ENCODE data around the gene TREML1.
"Not testable (repeated sequence)": the region's sequence is repeated elsewhere in the genome, so short reads cannot be mapped to it uniquely, and the experiment has no call there.

Gene TREML1

DNA sequence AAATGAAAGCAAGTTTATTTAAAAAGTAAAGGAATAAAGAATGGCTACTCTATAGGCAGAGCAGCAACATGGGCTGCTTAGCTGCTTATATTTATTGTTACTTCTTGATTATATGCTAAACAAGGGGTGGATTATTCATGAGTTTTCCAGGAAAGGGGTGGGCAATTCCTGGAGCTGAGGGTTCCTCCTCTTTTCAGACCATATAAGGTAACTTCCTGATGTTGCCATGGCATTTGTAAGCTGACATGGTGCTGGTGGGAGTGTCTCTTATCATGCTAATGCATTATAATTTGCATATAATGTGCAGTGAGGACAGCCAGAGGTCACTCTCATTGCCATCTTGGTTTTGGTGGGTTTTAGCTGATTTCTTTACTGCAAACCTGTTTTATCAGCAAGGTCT lies 34.9 kb upstream of the TREML1 start:
- Histone ChIP-seq H3K4me1 (ENCODE audit: control extremely low read depth in 1 of 4, control insufficient read depth in 4 of 4, insufficient read depth in 4 of 4, low read length in 3 of 4) (peaks cover 0 to 14% (median 0%) of the 10 kb centered on the region in 4 experiments), H3K9me3 (ENCODE audit: control extremely low read depth in 1 of 5, control insufficient read depth in 4 of 5, insufficient read depth in 2 of 5, low read depth in 1 of 5, low read length in 4 of 5) (peaks cover 0 to 14% (median 9%) of the 10 kb centered on the region in 5 experiments)
- DNase-seq; H3K27me3 ChIP-seq (replicated peaks in 2 of 5; ENCODE audit: control insufficient read depth in 4 of 5, insufficient read depth in 5 of 5, low read length in 4 of 5); H3K27ac ChIP-seq (ENCODE audit: insufficient read depth in 1 of 2, low read depth in 1 of 2, low read length in 2 of 2, poor library complexity in 1 of 2, severe bottlenecking in 2 of 2); H3K36me3 ChIP-seq (ENCODE audit: control insufficient read depth in 4 of 4, insufficient read depth in 4 of 4, low read length in 3 of 4); H3K4me3 ChIP-seq (ENCODE audit: control insufficient read depth in 1 of 7, extremely low read depth in 1 of 7, insufficient read depth in 4 of 7, low read depth in 2 of 7, low read length in 6 of 7); POLR2A ChIA-PET: not testable (repeated sequence)
- CTCF ChIA-PET = interaction anchor here (0.7 to 3.9 kb wide), 4 partner anchors 12 to 94 kb away, joined by 3 to 19 read pairs (median 7); partner anchors contain the start of gene TREML2

DNA sequence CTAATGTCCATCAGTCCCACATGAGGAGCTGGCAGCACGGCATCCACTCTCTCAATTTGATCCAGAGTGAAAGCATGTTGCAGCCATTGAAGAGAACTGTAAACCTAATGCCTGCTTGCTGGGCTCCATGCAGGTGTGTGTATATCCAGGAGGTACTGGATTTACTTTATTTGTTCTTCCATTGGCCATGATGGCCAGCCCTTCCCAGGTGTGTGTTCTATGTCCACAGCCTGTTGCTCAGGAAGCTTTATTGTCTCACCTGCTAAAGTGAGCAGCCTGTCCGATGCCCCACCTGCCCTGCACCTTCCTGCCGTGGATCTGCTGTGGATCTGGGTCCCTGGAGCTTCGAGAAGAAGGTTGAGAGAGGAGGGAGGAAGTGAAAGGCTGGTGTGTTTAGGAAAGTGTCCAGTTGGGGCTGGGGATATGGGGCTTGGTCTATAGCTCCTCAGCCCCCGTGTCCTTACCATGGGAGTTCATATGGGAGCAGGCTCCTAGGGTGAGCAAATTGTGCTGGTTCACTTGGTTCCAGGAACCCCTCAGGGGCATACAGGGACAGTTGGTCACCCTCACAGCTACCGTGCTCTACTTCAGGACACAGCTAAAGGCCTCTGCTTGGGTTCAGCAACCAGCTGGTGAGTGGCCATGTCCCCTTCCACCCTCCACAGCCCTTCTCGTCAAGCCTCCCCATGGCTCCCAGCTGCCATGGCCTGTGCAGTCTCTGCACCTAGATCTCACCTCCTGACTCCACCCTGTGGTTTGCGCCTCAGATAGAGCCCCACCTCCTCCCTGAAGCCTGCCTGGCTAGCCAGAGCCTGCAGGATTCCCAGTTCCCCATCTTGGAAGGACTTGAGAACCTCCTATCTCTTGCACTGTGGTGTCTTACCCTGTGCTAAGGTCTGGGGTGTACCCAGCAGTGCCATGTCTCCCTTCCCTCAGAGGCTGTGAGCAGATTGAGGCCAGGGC lies 34.1 kb upstream of the TREML1 start:
- H3K4me3 ChIP-seq (ENCODE audit: control insufficient read depth in 1 of 7, extremely low read depth in 1 of 7, insufficient read depth in 4 of 7, low read depth in 2 of 7, low read length in 6 of 7) = no peak overlapping the region
- no peak for DNase-seq
- CTCF ChIA-PET = interaction anchor here (0.8 to 3.9 kb wide), 6 partner anchors 9 to 90 kb away, joined by 3 to 19 read pairs (median 4); partner anchors contain the start of genes TREML1 and TREML2
- peaks cover 0 to 15% (median under 1%) of the 10 kb centered on the region in 4 experiments for H3K4me1 ChIP-seq (ENCODE audit: control extremely low read depth in 1 of 4, control insufficient read depth in 4 of 4, insufficient read depth in 4 of 4, low read length in 3 of 4)
- POLR2A ChIA-PET = no interaction called here
- WGBS (ENCODE audit: insufficient coverage) = 99% methylated on average over 6 of the region's 8 CpGs
- H3K27ac ChIP-seq (ENCODE audit: insufficient read depth in 1 of 2, low read depth in 1 of 2, low read length in 2 of 2, poor library complexity in 1 of 2, severe bottlenecking in 2 of 2) = no peak overlapping the region
- peaks cover 0 to 14% (median 9%) of the 10 kb centered on the region in 5 experiments for H3K9me3 ChIP-seq (ENCODE audit: control extremely low read depth in 1 of 5, control insufficient read depth in 4 of 5, insufficient read depth in 2 of 5, low read depth in 1 of 5, low read length in 4 of 5)
- peaks cover 0 to 9% (median 3%) of the 10 kb centered on the region in 4 experiments for H3K36me3 ChIP-seq (ENCODE audit: control insufficient read depth in 4 of 4, insufficient read depth in 4 of 4, low read length in 3 of 4)
- H3K27me3 ChIP-seq (replicated peaks in 2 of 5; ENCODE audit: control insufficient read depth in 4 of 5, insufficient read depth in 5 of 5, low read length in 4 of 5) = no peaks in the 10 kb centered on the region

GRCh38 chr6:41186031-41186562 lies 31.9 kb upstream of the TREML1 start:
- peaks cover 0 to under 1% (median 0%) of the 10 kb centered on the region in 4 experiments for H3K36me3 ChIP-seq (ENCODE audit: control insufficient read depth in 4 of 4, insufficient read depth in 4 of 4, low read length in 3 of 4)
- H3K4me3 ChIP-seq (ENCODE audit: control insufficient read depth in 1 of 7, extremely low read depth in 1 of 7, insufficient read depth in 4 of 7, low read depth in 2 of 7, low read length in 6 of 7) = no peak overlapping the region
- peaks cover 4 to 26% (median 9%) of the 10 kb centered on the region in 4 experiments for H3K4me1 ChIP-seq (ENCODE audit: control extremely low read depth in 1 of 4, control insufficient read depth in 4 of 4, insufficient read depth in 4 of 4, low read length in 3 of 4)
- 96% methylated on average over 4 of the region's 10 CpGs for WGBS (ENCODE audit: insufficient coverage)
- no peak for DNase-seq
- peaks cover 0 to 14% (median 9%) of the 10 kb centered on the region in 5 experiments for H3K9me3 ChIP-seq (ENCODE audit: control extremely low read depth in 1 of 5, control insufficient read depth in 4 of 5, insufficient read depth in 2 of 5, low read depth in 1 of 5, low read length in 4 of 5)
- CTCF ChIA-PET = no interaction called here
- H3K27ac ChIP-seq (ENCODE audit: insufficient read depth in 1 of 2, low read depth in 1 of 2, low read length in 2 of 2, poor library complexity in 1 of 2, severe bottlenecking in 2 of 2) = no peak overlapping the region
- H3K27me3 ChIP-seq (replicated peaks in 2 of 5; ENCODE audit: control insufficient read depth in 4 of 5, insufficient read depth in 5 of 5, low read length in 4 of 5) = no peaks in the 10 kb centered on the region
- POLR2A ChIA-PET = no interaction called here

DNA sequence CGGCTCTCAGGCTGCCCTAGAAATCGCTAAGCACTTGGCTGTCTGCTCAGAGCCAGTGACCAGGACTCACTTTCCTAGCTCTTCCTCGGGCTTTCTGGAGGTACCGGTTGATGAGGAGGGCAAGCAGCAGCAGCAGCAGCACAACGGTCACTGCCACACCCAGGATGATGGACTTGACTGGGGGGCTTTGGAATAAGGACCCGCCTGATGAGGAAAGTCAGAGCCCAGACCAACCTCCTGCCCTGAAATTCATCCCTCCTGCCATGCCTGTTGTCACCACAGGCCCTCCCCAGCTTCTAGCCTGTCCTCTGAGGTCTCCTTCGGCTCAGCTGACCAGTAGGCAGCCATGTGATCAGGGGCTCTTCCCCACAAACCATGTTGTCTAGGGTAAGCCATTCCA lies 30.6 kb upstream of the TREML1 start:
- CTCF ChIA-PET = interaction anchor here (1.3 kb wide), 1 partner anchor 10 kb away, joined by 3 read pairs; no protein-coding TSS in a partner anchor

GRCh38 chr6:41182069-41183034 lies 28.2 kb upstream of the TREML1 start:
- WGBS (ENCODE audit: insufficient coverage) = 46% methylated on average over 4 of the region's 4 CpGs
- ChIA-PET POLR2A (interaction anchor here (0.5 to 1.5 kb wide), 2 partner anchors 10 to 74 kb away, joined by 3 to 4 read pairs; no protein-coding TSS in a partner anchor), CTCF (interaction anchor here (0.7 to 4.6 kb wide), 23 partner anchors 9 to 834 kb away, joined by 3 to 40 read pairs (median 4); no protein-coding TSS in a partner anchor)
- no peak overlapping the region for H3K4me3 ChIP-seq (ENCODE audit: control insufficient read depth in 1 of 7, extremely low read depth in 1 of 7, insufficient read depth in 4 of 7, low read depth in 2 of 7, low read length in 6 of 7)
- no peaks in the 10 kb centered on the region for H3K27me3 ChIP-seq (replicated peaks in 2 of 5; ENCODE audit: control insufficient read depth in 4 of 5, insufficient read depth in 5 of 5, low read length in 4 of 5)
- peaks cover 4 to 26% (median 9%) of the 10 kb centered on the region in 4 experiments for H3K4me1 ChIP-seq (ENCODE audit: control extremely low read depth in 1 of 4, control insufficient read depth in 4 of 4, insufficient read depth in 4 of 4, low read length in 3 of 4)
- DNase-seq = peak; percentile 75 to 91 (median 90)
- H3K27ac ChIP-seq (ENCODE audit: insufficient read depth in 1 of 2, low read depth in 1 of 2, low read length in 2 of 2, poor library complexity in 1 of 2, severe bottlenecking in 2 of 2) = no peak overlapping the region
- no peaks in the 10 kb centered on the region for H3K9me3 ChIP-seq (ENCODE audit: control extremely low read depth in 1 of 5, control insufficient read depth in 4 of 5, insufficient read depth in 2 of 5, low read depth in 1 of 5, low read length in 4 of 5)
- no peaks in the 10 kb centered on the region for H3K36me3 ChIP-seq (ENCODE audit: control insufficient read depth in 4 of 4, insufficient read depth in 4 of 4, low read length in 3 of 4)

More for the DNA sequence above, 30.6 kb upstream of the TREML1 start:
- WGBS (ENCODE audit: insufficient coverage) = 94% methylated on average over 7 of the region's 7 CpGs
- Histone ChIP-seq H3K36me3 (ENCODE audit: control insufficient read depth in 4 of 4, insufficient read depth in 4 of 4, low read length in 3 of 4) (no peaks in the 10 kb centered on the region), H3K4me3 (ENCODE audit: control insufficient read depth in 1 of 7, extremely low read depth in 1 of 7, insufficient read depth in 4 of 7, low read depth in 2 of 7, low read length in 6 of 7) (no peak overlapping the region), H3K4me1 (ENCODE audit: control extremely low read depth in 1 of 4, control insufficient read depth in 4 of 4, insufficient read depth in 4 of 4, low read length in 3 of 4) (peaks cover 4 to 26% (median 9%) of the 10 kb centered on the region in 4 experiments), H3K27ac (ENCODE audit: insufficient read depth in 1 of 2, low read depth in 1 of 2, low read length in 2 of 2, poor library complexity in 1 of 2, severe bottlenecking in 2 of 2) (no peak overlapping the region), H3K27me3 (replicated peaks in 2 of 5; ENCODE audit: control insufficient read depth in 4 of 5, insufficient read depth in 5 of 5, low read length in 4 of 5) (no peaks in the 10 kb centered on the region), H3K9me3 (ENCODE audit: control extremely low read depth in 1 of 5, control insufficient read depth in 4 of 5, insufficient read depth in 2 of 5, low read depth in 1 of 5, low read length in 4 of 5) (peaks cover 0 to 7% (median 4%) of the 10 kb centered on the region in 5 experiments)
- POLR2A ChIA-PET = no interaction called here
- no peak for DNase-seq

DNA sequence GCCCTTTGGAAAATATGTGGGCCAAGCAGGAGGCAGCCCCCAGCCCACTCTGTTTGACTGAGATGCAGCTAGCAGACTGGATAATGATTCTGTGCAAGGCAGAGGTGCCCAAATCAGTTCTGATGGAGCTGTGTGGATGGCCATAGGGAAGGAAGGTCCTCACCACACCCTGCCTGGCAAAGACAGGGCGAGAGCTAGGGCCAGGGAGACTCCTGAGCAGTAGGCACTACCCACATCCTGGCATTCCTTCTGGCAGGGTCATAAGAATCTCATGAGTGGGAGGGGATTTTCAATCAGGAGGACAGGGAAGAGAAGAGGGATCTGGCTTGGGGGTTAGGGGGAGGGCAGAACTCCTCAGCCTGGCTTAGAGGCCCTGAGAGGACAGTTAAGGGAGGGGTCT lies 27.4 kb upstream of the TREML1 start:
- Histone ChIP-seq H3K4me3 (ENCODE audit: control insufficient read depth in 1 of 7, extremely low read depth in 1 of 7, insufficient read depth in 4 of 7, low read depth in 2 of 7, low read length in 6 of 7) (no peak overlapping the region), H3K27ac (ENCODE audit: insufficient read depth in 1 of 2, low read depth in 1 of 2, low read length in 2 of 2, poor library complexity in 1 of 2, severe bottlenecking in 2 of 2) (no peak overlapping the region), H3K9me3 (ENCODE audit: control extremely low read depth in 1 of 5, control insufficient read depth in 4 of 5, insufficient read depth in 2 of 5, low read depth in 1 of 5, low read length in 4 of 5) (no peaks in the 10 kb centered on the region), H3K4me1 (ENCODE audit: control extremely low read depth in 1 of 4, control insufficient read depth in 4 of 4, insufficient read depth in 4 of 4, low read length in 3 of 4) (peaks cover 4 to 23% (median 9%) of the 10 kb centered on the region in 4 experiments), H3K27me3 (replicated peaks in 2 of 5; ENCODE audit: control insufficient read depth in 4 of 5, insufficient read depth in 5 of 5, low read length in 4 of 5) (peaks cover 0 to 2% (median 0%) of the 10 kb centered on the region in 5 experiments), H3K36me3 (ENCODE audit: control insufficient read depth in 4 of 4, insufficient read depth in 4 of 4, low read length in 3 of 4) (no peaks in the 10 kb centered on the region)
- CTCF ChIA-PET = interaction anchor here (0.7 to 4.6 kb wide), 10 partner anchors 10 to 139 kb away, joined by 3 to 40 read pairs (median 4); no protein-coding TSS in a partner anchor
- 80% methylated on average over 1 of the region's 1 CpG for WGBS (ENCODE audit: insufficient coverage)
- no peak for DNase-seq
- POLR2A ChIA-PET = interaction anchor here (1.5 kb wide), 1 partner anchor 11 kb away, joined by 3 read pairs; no protein-coding TSS in a partner anchor

Measured in common myeloid progenitor, CD34-positive (primary cell).